AG10803 (cell line): ENCODE results near the gene PTPRD.

ENCODE experiments used
- DNase-seq: peaks from one replicate; pipeline ENCODE4 v3.0.0; 2010; ENCODE audit warnings: low read depth
- H3K4me3 ChIP-seq: 2 replicates; pipeline ENCODE4 v1.5.1; 2011; ENCODE audit warnings: mild to moderate bottlenecking, low read length, control low read depth
- TF ChIP-seq, protein P1 (sequence below): conservative IDR thresholded peaks from 2 replicates; pipeline ENCODE4 v1.5.1; 2011; ENCODE audit warnings: mild to moderate bottlenecking, low read length, control low read depth, inconsistent platforms

The PTPRD gene

DNA sequence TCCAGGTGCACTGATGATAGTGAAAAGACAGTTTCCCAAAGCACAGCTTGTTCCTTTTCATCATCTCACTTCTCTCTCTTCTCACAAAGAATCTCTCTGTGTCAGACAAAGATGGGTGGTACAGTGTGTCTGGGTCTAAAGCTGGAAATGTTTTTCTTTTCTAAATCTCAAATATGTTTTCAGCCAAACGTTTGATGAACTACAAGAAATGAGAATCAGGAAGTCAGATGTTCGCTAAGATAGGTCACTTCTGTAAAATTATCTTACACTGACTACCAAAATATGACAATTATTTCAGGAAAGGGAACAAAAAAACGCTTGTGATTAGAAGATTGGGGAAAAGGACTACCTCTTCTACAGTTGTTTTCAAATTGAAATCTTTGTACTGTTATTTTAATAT is 708.8 kb downstream of the PTPRD start:
- no peak for DNase-seq
- TF ChIP-seq, protein P1, sequence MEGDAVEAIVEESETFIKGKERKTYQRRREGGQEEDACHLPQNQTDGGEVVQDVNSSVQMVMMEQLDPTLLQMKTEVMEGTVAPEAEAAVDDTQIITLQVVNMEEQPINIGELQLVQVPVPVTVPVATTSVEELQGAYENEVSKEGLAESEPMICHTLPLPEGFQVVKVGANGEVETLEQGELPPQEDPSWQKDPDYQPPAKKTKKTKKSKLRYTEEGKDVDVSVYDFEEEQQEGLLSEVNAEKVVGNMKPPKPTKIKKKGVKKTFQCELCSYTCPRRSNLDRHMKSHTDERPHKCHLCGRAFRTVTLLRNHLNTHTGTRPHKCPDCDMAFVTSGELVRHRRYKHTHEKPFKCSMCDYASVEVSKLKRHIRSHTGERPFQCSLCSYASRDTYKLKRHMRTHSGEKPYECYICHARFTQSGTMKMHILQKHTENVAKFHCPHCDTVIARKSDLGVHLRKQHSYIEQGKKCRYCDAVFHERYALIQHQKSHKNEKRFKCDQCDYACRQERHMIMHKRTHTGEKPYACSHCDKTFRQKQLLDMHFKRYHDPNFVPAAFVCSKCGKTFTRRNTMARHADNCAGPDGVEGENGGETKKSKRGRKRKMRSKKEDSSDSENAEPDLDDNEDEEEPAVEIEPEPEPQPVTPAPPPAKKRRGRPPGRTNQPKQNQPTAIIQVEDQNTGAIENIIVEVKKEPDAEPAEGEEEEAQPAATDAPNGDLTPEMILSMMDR = no peak
- H3K4me3 ChIP-seq = no peak overlapping the region

- DNase-seq = no peak
- TF ChIP-seq, protein P1 = no peak
- no peak overlapping the region for H3K4me3 ChIP-seq
Observed at GRCh38 chr9:9901624-9902023, 711.2 kb downstream of the PTPRD start.

DNA sequence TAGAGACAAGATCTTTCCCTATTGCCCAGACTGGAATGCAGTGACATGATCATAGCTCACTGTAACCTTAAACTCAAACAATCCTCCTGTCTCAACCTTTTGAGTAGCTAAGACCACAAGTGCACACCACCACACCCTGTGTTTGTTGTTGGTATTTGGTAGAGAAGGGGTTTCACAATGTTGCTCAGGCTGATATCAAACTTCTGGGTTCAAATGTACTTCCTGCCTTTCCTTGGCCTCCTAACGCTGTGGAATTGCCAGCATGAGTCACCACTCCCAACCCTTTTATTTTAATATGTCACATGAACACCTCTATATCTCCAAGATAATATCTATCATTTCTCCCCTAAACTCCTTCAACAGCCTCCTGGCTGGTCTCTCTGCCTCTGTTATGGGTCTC is 719.0 kb downstream of the PTPRD start:
- TF ChIP-seq, protein P1 = no peak
- no peak for DNase-seq
- H3K4me3 ChIP-seq = no peak overlapping the region

GRCh38 chr9:9892217-9892616 is 720.6 kb downstream of the PTPRD start:
- TF ChIP-seq, protein P1 = no peak
- DNase-seq = no peak
- no peak overlapping the region for H3K4me3 ChIP-seq

DNA sequence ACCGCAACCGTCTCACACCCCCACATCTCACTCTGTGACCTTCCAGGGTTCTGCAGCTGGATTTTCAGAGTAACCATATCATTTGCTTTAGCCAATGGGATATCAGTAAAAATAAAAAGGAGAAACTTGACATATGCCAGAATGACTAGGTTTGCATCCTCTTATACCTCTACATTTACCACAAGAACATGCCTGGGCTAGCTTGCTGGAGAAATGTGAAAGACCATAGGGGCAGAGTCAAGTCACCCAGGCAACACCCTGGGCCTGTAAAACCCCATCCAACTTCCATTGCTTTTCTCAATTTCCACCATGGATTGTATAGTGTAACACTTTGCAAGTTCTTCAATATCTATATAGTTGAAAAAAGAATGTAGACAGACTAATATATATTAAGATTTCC is 731.1 kb downstream of the PTPRD start:
- no peak overlapping the region for H3K4me3 ChIP-seq
- TF ChIP-seq, protein P1 = no peak
- DNase-seq = no peak

GRCh38 chr9:9874270-9874669 is 738.5 kb downstream of the PTPRD start:
- TF ChIP-seq, protein P1 = no peak
- no peak for DNase-seq
- no peak overlapping the region for H3K4me3 ChIP-seq

DNA sequence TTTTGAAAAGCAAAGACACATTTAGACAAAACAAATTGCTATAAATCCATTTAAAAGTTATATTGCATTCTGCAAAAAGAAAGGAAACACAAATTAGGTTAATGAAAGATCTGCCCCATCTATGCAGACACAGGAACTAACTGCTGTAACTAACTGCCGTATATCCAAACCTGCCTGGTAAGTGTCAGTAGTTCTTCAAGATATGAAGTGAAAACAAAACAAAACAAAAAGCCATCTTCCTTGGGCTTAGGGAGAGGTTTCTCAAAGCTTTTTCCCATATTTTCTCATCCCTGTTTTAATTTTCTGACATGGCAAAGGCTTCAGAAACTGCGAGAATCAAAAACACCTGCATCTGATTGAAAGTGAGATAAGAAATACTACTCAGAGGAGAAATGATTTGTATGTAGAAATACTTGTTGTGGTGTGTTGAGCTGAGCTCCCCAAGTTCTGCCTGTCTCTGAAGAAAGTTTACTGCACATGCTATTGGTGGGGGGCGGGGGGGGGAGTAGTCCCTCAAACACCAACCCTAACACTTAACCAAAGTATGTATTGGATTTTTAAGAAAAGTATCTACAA is 750.5 kb downstream of the PTPRD start:
- TF ChIP-seq, protein P1 = no peak
- DNase-seq = no peak

More for the DNA sequence above, 750.5 kb downstream of the PTPRD start:
- no peak overlapping the region for H3K4me3 ChIP-seq
